PC-9 (cell line): ENCODE data around the gene TREH. TPM values are rescaled to one million over a fixed set of nuclear protein-coding genes. Genes with fewer than 3 reads are reported as not detected.
"Not testable (repeated sequence)": the region's sequence is repeated elsewhere in the genome, so short reads cannot be mapped to it uniquely, and the experiment has no call there.

Source experiments
- BruUV-seq: library from RNA; stranded (reverse); fragments of 400-500 nt; replicated peaks from 2 replicates; lab custom pipeline; 2021; lab: Mats Ljungman, UMichigan
- CTCF ChIA-PET: fragments of 300-600 bp; sonication (Branson Sonifier 250); formaldehyde crosslinking; loops from one replicate; lab custom pipeline; 2022; ENCODE audit warnings: antibody characterized with exemption; lab: Charles Lee
- POLR2A ChIA-PET: fragments of 300-600 bp; sonication (Branson Sonifier 250); formaldehyde crosslinking; loops from one replicate; lab custom pipeline; 2022; ENCODE audit warnings: antibody characterized with exemption; ENCODE audit not compliant: unreplicated experiment; lab: Charles Lee
- DNase-seq, 2 experiments: peaks; one replicate each; pipeline versions ENCODE4 v3.0.0 to v3.0.0-alpha.2; 2015 to 2022; ENCODE audit warnings: mixed read lengths in 1 of 2
- H2AFZ ChIP-seq: fragments of 200-600 bp; sonication (generic); 2 replicates; pipeline ENCODE4 v1.8.1; 2017; ENCODE audit warnings: antibody characterized with exemption
- H3F3A ChIP-seq: fragments of 200-600 bp; sonication (generic); 2 replicates; pipeline ENCODE4 v1.8.1; 2017; ENCODE audit warnings: antibody characterized with exemption, mild to moderate bottlenecking, low read depth; ENCODE audit not compliant: insufficient read depth
- H3K27ac ChIP-seq: fragments of 200-600 bp; sonication (generic); 2 replicates; pipeline ENCODE4 v1.6.1; 2016; ENCODE audit warnings: mixed run types
- H3K27me3 ChIP-seq: fragments of 200-600 bp; sonication (generic); 2 replicates; pipeline ENCODE4 v1.6.1; 2016; ENCODE audit warnings: low read depth, mixed run types; ENCODE audit not compliant: insufficient read depth
- H3K36me3 ChIP-seq: fragments of 200-600 bp; sonication (generic); 2 replicates; pipeline ENCODE4 v1.6.1; 2016; ENCODE audit warnings: low read depth, mixed run types
- H3K4me1 ChIP-seq: fragments of 200-600 bp; sonication (generic); replicated peaks from 2 replicates; pipeline ENCODE4 v1.6.1; 2016; ENCODE audit warnings: mixed run types; ENCODE audit not compliant: insufficient read depth
- H3K4me2 ChIP-seq: fragments of 200-600 bp; sonication (generic); 2 replicates; pipeline ENCODE4 v1.6.1; 2017; ENCODE audit warnings: mixed run types
- H3K4me3 ChIP-seq: fragments of 200-600 bp; sonication (generic); 2 replicates; pipeline ENCODE4 v1.6.1; 2016; ENCODE audit warnings: mixed run types
- H3K79me2 ChIP-seq: fragments of 200-600 bp; sonication (generic); 2 replicates; pipeline ENCODE4 v1.6.1; 2017; ENCODE audit warnings: low read depth, mixed run types
- H3K9me2 ChIP-seq: fragments of 200-600 bp; sonication (generic); 2 replicates; pipeline ENCODE4 v1.8.1; 2017; ENCODE audit warnings: mild to moderate bottlenecking; ENCODE audit not compliant: insufficient read depth
- H3K9me3 ChIP-seq: fragments of 200-600 bp; sonication (generic); 2 replicates; pipeline ENCODE4 v1.8.1; 2016; ENCODE audit warnings: low read depth; ENCODE audit not compliant: insufficient read depth
- H4K20me1 ChIP-seq: fragments of 200-600 bp; sonication (generic); 2 replicates; pipeline ENCODE4 v1.8.1; 2017; ENCODE audit not compliant: insufficient read depth
- EZH2 ChIP-seq: fragments of 200-600 bp; sonication (generic); IDR thresholded peaks from 2 replicates; pipeline ENCODE4 v1.8.0; 2017; ENCODE audit warnings: antibody characterized with exemption, low read depth
- intact Hi-C: fragments of 100-400 bp; cut with micrococcal nuclease; formaldehyde crosslinking; loops from one replicate; pipeline ENCODE4 v1.10.0; 2022; ENCODE audit not compliant: unreplicated experiment
- total RNA-seq: library from RNA; stranded (reverse); gene quantifications from 2 replicates; pipeline ENCODE4 v1.2.3, GENCODE V29; 2021
- TF ChIP-seq, protein P1 (sequence below): fragments of 200-600 bp; sonication (generic); conservative IDR thresholded peaks from 2 replicates; pipeline ENCODE4 v1.6.1; 2017; ENCODE audit warnings: mixed run types, antibody characterized with exemption, mild to moderate bottlenecking, moderate library complexity

Gene TREH
- total RNA-seq, 1 experiment from 2014 or later: not detected

DNA sequence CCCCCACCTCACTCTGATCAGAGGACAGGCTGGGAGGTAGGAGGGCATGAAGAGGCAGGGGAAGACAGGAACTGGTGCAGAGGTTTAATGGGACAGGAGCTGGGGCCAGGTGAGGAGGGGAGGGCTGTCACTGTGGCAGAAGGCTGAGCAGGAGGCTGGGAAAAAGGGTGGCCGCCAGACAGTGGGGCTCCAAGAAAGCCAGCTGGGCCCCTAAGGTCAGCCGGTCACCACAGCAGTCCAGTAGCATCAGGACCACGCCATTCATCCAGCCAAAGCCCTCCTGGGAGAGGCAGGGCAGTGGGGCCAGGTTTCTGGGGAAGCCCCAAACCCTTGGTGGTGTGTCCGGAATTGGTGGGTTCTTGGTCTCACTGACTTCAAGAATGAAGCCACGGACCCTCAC is 8.5 kb upstream of the TREH start:
- CTCF ChIA-PET: no interaction called here
- intact Hi-C loops: no loop called here
- POLR2A ChIA-PET: interaction anchor here (0.6 kb wide), 1 partner anchor 192 kb away, joined by 5 read pairs; no protein-coding TSS in a partner anchor

DNA sequence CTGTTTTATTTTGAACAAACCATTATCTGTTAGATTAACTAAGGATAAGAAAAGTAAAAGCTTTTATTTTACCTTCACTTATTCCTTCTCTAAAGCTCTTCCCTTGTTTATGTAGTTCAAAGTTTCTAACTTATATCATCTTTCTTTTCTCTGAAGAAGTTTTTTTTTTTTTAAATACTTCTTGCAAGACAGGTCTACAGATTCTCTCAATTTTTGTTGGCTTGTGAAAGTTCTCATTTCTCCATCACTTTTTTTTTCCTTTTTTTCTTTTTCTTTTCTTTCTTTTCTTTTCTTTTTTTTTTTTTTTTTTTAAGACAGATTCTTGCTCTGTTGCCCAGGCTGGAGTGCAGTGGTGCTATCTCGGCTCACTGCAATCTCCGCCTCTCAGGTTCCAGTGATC is 4.7 kb upstream of the TREH start:
- POLR2A ChIA-PET: no interaction called here
- H3K9me3 ChIP-seq: no peaks in the 10 kb centered on the region

More for the DNA sequence above, 8.5 kb upstream of the TREH start:
- H3K27me3 ChIP-seq: no peaks in the 10 kb centered on the region
- H3K4me1 ChIP-seq: peaks cover 5% of the 10 kb centered on the region
- H3K79me2 ChIP-seq: no peaks in the 10 kb centered on the region
- no peaks in the 10 kb centered on the region for H3F3A ChIP-seq
- H3K9me3 ChIP-seq: no peaks in the 10 kb centered on the region
- H3K4me2 ChIP-seq: no peak overlapping the region
- no peak overlapping the region for H2AFZ ChIP-seq
- TF ChIP-seq, protein P1, sequence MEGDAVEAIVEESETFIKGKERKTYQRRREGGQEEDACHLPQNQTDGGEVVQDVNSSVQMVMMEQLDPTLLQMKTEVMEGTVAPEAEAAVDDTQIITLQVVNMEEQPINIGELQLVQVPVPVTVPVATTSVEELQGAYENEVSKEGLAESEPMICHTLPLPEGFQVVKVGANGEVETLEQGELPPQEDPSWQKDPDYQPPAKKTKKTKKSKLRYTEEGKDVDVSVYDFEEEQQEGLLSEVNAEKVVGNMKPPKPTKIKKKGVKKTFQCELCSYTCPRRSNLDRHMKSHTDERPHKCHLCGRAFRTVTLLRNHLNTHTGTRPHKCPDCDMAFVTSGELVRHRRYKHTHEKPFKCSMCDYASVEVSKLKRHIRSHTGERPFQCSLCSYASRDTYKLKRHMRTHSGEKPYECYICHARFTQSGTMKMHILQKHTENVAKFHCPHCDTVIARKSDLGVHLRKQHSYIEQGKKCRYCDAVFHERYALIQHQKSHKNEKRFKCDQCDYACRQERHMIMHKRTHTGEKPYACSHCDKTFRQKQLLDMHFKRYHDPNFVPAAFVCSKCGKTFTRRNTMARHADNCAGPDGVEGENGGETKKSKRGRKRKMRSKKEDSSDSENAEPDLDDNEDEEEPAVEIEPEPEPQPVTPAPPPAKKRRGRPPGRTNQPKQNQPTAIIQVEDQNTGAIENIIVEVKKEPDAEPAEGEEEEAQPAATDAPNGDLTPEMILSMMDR: no peak
- no peak for TF ChIP-seq EZH2
- no TSS peak for BruUV-seq
- H3K9me2 ChIP-seq: no peaks in the 10 kb centered on the region
- no peak overlapping the region for H3K27ac ChIP-seq
- H4K20me1 ChIP-seq: no peaks in the 10 kb centered on the region
- no peak overlapping the region for H3K4me3 ChIP-seq
- H3K36me3 ChIP-seq: no peaks in the 10 kb centered on the region
- DNase-seq: no peak

DNA sequence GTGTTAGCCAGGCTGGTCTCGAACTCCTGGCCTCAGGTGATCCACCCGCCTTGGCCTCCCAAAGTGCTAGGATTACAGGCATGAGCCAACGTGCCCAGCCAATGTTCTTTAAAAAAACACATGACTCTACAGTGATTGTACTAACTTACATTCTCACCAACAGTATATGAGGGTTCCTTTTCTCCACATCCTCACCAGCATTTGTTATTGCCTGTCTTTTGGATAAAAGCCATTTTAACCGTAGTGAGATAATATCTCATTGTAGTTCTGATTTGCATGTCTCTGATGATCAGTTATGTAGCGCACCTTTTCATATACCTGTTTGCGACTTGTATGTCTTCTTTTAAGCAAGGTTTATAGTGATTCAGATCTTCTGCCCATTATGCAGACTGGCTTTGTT is 3.5 kb upstream of the TREH start:
- H3K9me3 ChIP-seq, H3K9me2 ChIP-seq, H2AFZ ChIP-seq, H3K36me3 ChIP-seq, intact Hi-C loops, DNase-seq, H3K27ac ChIP-seq, H3K4me2 ChIP-seq, H3K27me3 ChIP-seq, H3K79me2 ChIP-seq, H3K4me3 ChIP-seq, H3F3A ChIP-seq, CTCF ChIA-PET, BruUV-seq, H3K4me1 ChIP-seq, POLR2A ChIA-PET, H4K20me1 ChIP-seq: not testable (repeated sequence)

More for the DNA sequence above, 4.7 kb upstream of the TREH start:
- no peaks in the 10 kb centered on the region for H3K4me1 ChIP-seq
- no peak overlapping the region for H3K27ac ChIP-seq
- H3K4me2 ChIP-seq: no peak overlapping the region
- no peaks in the 10 kb centered on the region for H3F3A ChIP-seq
- H3K27me3 ChIP-seq: no peaks in the 10 kb centered on the region
- intact Hi-C loops: no loop called here
- H3K9me2 ChIP-seq: no peaks in the 10 kb centered on the region
- no peaks in the 10 kb centered on the region for H3K36me3 ChIP-seq
- CTCF ChIA-PET: interaction anchor here (0.6 to 0.7 kb wide), 3 partner anchors 37 to 632 kb away, joined by 3 to 14 read pairs (median 5); no protein-coding TSS in a partner anchor
- TF ChIP-seq EZH2: no peak
- TF ChIP-seq, protein P1: no peak
- DNase-seq: peak in 1 of 2 experiments; percentile 19
- no peaks in the 10 kb centered on the region for H4K20me1 ChIP-seq
- H3K4me3 ChIP-seq: no peak overlapping the region
- no peak overlapping the region for H2AFZ ChIP-seq
- no TSS peak for BruUV-seq
- no peaks in the 10 kb centered on the region for H3K79me2 ChIP-seq

DNA sequence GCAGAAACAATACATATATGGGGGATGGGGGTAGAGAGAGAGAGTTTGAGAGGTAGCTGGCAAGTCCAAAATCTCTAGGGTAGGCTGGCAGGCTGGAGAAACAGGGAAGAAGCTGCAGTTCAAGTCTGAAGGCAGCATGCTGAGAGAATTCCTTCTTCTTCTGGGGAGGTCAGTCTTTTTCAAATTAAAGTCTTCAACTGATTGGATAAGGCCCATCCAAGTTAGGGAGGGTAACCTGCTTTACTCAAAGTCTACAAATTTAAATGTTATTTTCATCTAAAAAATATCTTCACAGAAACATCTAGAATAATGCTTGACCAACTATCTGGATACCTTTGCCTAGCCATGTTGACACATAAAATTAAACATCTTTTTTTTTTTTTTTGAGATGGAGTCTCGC is 2.9 kb upstream of the TREH start:
- DNase-seq: no peak
- TF ChIP-seq EZH2: no peak
- TF ChIP-seq, protein P1: no peak
- Histone ChIP-seq H3K79me2 (no peaks in the 10 kb centered on the region), H3K9me3 (no peaks in the 10 kb centered on the region), H2AFZ (no peak overlapping the region), H3K27me3 (no peaks in the 10 kb centered on the region), H3K4me2 (no peak overlapping the region), H3K27ac (no peak overlapping the region), H3K4me1 (no peaks in the 10 kb centered on the region), H3K9me2 (no peaks in the 10 kb centered on the region), H3K4me3 (no peak overlapping the region), H4K20me1 (no peaks in the 10 kb centered on the region), H3F3A (no peaks in the 10 kb centered on the region), H3K36me3 (no peaks in the 10 kb centered on the region)
- ChIA-PET POLR2A (no interaction called here), CTCF (interaction anchor here (0.6 kb wide), 1 partner anchor 163 kb away, joined by 5 read pairs; no protein-coding TSS in a partner anchor)
- intact Hi-C loops: no loop called here
- BruUV-seq: no TSS peak

DNA sequence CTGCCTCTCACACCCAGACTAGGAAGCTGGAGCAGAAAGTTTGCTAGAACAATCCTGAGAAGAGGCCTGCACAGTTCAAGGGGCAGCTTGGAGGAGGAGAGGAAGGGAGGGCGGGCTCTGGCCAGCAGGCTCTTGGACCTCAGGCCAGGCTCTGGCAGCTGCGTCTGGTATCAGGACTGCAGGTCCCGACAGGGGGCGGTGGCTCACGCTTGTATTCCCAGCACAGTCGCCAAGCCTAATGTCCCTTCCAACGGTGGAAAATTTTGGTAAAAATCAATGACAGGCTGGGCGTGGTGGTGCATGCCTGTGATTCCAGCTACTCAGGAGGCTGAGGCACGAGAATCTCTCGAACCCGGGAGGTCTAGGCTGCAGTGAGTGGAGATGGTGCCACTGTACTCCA is 542 bp downstream of the TREH start:
- DNase-seq, H3K36me3 ChIP-seq, H4K20me1 ChIP-seq, H3K27me3 ChIP-seq, H3K9me2 ChIP-seq, H3K9me3 ChIP-seq, H3K4me3 ChIP-seq, CTCF ChIA-PET, H3K4me1 ChIP-seq, H2AFZ ChIP-seq, BruUV-seq, H3K4me2 ChIP-seq, intact Hi-C loops, H3K79me2 ChIP-seq, H3K27ac ChIP-seq, H3F3A ChIP-seq: not testable (repeated sequence)
- POLR2A ChIA-PET: interaction anchor here (0.6 kb wide), 1 partner anchor 365 kb away, joined by 6 read pairs; no protein-coding TSS in a partner anchor
